VCaP (cell line): ENCODE data around the gene NUP155.

ENCODE experiments used
- H3K27ac ChIP-seq: fragments of 450-650 bp; 2 replicates; pipeline ENCODE4 v1.5.1; 2017
- TF ChIP-seq, protein P1 (sequence below): fragments of 450-650 bp; conservative IDR thresholded peaks from 2 replicates; pipeline ENCODE4 v1.5.1; 2017; ENCODE audit warnings: mild to moderate bottlenecking, moderate library complexity

The NUP155 gene

GRCh38 chr5:37247036-37247435, 123.9 kb downstream of the NUP155 start:
- H3K27ac ChIP-seq = peak overlapping the region; percentile 26; the same call in 1 of the 2 replicates
- TF ChIP-seq, protein P1, sequence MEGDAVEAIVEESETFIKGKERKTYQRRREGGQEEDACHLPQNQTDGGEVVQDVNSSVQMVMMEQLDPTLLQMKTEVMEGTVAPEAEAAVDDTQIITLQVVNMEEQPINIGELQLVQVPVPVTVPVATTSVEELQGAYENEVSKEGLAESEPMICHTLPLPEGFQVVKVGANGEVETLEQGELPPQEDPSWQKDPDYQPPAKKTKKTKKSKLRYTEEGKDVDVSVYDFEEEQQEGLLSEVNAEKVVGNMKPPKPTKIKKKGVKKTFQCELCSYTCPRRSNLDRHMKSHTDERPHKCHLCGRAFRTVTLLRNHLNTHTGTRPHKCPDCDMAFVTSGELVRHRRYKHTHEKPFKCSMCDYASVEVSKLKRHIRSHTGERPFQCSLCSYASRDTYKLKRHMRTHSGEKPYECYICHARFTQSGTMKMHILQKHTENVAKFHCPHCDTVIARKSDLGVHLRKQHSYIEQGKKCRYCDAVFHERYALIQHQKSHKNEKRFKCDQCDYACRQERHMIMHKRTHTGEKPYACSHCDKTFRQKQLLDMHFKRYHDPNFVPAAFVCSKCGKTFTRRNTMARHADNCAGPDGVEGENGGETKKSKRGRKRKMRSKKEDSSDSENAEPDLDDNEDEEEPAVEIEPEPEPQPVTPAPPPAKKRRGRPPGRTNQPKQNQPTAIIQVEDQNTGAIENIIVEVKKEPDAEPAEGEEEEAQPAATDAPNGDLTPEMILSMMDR = no peak
